ENCODE data around the gene FETUB.

FETUB gene

GRCh38 chr3:186618318-186618938 lies 21.8 kb upstream of the FETUB start:
- no peak for TF ChIP-seq CTCF (IDR thresholded peaks at IDR 0.05; ENCODE audit: low read depth, low read length)
- no peak for DNase-seq (ENCODE audit: low read depth in 2 of 2)

DNA sequence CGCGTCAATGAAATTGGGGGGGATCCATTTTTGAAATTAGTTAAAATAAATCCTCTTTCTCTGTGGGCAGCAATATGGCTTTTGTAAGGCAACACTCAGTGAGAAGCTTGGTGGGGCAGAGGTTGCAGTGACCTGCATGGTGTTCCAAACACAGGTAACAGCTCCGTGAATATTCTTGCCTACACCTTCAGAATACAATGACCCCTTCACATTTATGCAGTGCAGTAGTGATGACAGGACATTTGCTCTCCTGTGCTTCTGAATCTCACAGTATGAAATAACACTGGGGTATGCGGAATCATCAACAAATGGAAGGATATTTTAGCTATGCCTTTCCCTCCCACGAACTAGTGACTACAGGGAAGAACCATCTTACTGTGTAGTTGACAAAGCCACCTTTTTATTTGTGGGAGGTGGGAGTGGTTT lies 20.4 kb upstream of the FETUB start:
- DNase-seq (ENCODE audit: low read depth in 2 of 2), result no peak
- no peak for TF ChIP-seq CTCF (IDR thresholded peaks at IDR 0.05; ENCODE audit: low read depth, low read length)
- H3K4me3 ChIP-seq (replicated peaks in 1 of 2; ENCODE audit: low read depth in 2 of 2, low read length in 2 of 2), result no peak overlapping the region

More at GRCh38 chr3:186618318-186618938, 21.8 kb upstream of the FETUB start:
- H3K4me3 ChIP-seq (replicated peaks in 1 of 2; ENCODE audit: low read depth in 2 of 2, low read length in 2 of 2), result no peak overlapping the region

- DNase-seq (ENCODE audit: low read depth in 2 of 2), result no peak
- no peak for TF ChIP-seq CTCF (IDR thresholded peaks at IDR 0.05; ENCODE audit: low read depth, low read length)
- H3K4me3 ChIP-seq (replicated peaks in 1 of 2; ENCODE audit: low read depth in 2 of 2, low read length in 2 of 2), result no peak overlapping the region
Observed at GRCh38 chr3:186620213-186621092, 19.7 kb upstream of the FETUB start.

- no peak for TF ChIP-seq CTCF (IDR thresholded peaks at IDR 0.05; ENCODE audit: low read depth, low read length)
- H3K4me3 ChIP-seq (replicated peaks in 1 of 2; ENCODE audit: low read depth in 2 of 2, low read length in 2 of 2), result no peak overlapping the region
- DNase-seq (ENCODE audit: low read depth in 2 of 2), result no peak
Observed at GRCh38 chr3:186621894-186622650, 18.1 kb upstream of the FETUB start.

- DNase-seq (ENCODE audit: low read depth in 2 of 2), result no peak
- TF ChIP-seq CTCF (IDR thresholded peaks at IDR 0.05; ENCODE audit: low read depth, low read length), result no peak
- no peak overlapping the region for H3K4me3 ChIP-seq (replicated peaks in 1 of 2; ENCODE audit: low read depth in 2 of 2, low read length in 2 of 2)
Observed at GRCh38 chr3:186622651-186623310, 17.4 kb upstream of the FETUB start.

DNA sequence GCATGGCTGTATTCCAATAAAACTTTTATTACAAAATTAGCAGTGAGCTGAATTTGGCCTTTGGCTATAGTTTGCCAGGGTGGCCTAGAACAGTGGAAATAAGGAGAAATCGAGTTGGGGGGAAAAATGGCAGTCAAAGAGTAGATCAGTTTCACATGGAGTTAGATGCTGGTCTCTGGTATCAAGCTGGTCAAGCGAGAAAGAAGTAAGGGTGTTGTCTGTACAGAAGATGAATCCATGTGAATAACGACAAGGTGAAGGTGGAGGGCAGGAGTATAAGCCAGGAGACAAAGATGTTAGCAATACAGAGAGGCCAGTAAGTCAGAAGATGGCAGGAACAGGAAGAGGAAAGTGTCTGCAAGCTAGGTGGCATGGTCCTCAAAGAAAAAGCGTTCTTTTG lies 15.6 kb upstream of the FETUB start:
- no peak for DNase-seq (ENCODE audit: low read depth in 2 of 2)
- H3K4me3 ChIP-seq (replicated peaks in 1 of 2; ENCODE audit: low read depth in 2 of 2, low read length in 2 of 2), result no peak overlapping the region
- no peak for TF ChIP-seq CTCF (IDR thresholded peaks at IDR 0.05; ENCODE audit: low read depth, low read length)

Measured in cardiac fibroblast (primary cell).